ENCODE results near the gene MPPED1.
A peak's percentile ranks its signal among the peaks of the same experiment; 100 is the strongest.

The MPPED1 gene

DNA sequence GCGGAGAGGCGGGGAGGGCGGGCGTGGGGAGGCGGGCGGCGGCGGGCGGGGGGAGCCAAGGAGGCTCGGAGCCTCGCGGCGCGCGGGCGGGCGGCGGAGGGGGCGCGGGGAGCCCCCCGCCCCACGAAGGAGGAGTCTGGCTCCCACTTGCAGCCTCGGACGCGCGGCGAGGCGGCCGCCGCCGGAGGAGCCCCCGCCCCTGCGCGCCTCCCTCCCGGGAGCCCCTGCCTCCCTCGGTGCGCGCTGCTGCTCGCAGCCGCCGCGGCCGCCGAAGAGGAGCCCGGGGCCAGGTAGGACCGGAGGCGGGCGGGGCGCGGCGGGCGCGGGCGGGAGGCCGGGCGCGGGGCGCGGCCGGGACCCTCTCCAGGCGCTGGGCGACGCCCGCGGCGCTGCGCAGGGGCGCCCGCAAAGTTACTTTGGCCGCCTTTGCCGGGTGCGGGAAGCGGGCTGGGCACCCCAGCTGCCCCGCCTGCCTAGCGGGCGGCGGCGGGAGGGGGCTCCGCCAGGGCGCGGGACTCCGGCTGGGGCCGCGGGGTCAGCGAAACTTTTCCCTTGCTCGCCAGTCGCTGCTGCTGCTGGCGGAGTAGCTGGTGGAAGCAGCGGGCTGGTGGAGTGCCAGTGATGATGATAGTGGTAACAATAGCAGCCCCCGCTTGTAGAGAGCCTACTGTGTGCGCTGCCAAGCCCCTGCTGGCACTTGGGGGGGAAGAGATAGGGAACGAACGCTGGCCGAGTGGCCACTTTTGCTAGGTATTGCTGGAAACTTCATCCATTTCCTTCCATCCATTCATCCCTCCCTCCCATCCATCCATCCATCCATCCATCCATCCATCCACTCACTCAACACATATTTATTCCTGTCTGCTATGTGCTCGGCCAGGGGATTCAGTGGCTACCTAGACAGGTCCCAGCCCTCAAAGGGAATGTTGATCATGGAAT lies at the start of gene MPPED1:
Gene MPPED1, plus strand, starts transcription at position 146 of the 939 bp plus-strand sequence. CDS start 12,972 bp downstream, outside the sequence.
- DNase-seq: no peak

- DNase-seq: no peak
These were observed 48.3 kb upstream of the MPPED1 start for GRCh38 chr22:43363315-43364168.

GRCh38 chr22:43364169-43364435 lies 47.7 kb upstream of the MPPED1 start:
- no peak for DNase-seq

- no peak for DNase-seq
These were observed 45.9 kb upstream of the MPPED1 start for GRCh38 chr22:43365715-43366440.

- no peak for DNase-seq
These were observed 41.8 kb upstream of the MPPED1 start for GRCh38 chr22:43370036-43370435.

DNA sequence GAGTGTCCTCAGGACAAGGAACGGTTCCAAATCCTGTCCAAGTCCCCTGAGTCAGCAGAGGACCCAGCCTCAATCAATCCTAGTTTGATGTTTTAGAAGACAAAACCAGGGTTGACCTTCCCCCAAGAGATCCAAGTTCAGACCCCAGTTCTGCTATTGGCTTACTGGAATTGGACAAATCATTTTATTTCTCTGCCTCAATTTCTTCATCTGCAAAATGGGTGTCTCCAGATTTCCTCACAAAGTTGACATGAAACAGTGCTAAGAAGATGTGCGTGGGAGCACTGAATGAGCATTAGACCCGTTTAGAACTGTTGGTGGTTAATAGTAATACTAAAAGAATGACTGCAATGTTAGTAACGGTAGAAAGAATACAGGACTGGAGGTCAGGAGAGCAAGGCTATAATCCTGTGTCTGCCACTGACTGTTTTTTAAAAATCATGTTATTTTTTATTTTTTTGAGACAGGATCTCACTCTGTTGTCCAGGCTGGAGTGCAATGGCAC lies 35.8 kb upstream of the MPPED1 start:
- no peak for DNase-seq

DNA sequence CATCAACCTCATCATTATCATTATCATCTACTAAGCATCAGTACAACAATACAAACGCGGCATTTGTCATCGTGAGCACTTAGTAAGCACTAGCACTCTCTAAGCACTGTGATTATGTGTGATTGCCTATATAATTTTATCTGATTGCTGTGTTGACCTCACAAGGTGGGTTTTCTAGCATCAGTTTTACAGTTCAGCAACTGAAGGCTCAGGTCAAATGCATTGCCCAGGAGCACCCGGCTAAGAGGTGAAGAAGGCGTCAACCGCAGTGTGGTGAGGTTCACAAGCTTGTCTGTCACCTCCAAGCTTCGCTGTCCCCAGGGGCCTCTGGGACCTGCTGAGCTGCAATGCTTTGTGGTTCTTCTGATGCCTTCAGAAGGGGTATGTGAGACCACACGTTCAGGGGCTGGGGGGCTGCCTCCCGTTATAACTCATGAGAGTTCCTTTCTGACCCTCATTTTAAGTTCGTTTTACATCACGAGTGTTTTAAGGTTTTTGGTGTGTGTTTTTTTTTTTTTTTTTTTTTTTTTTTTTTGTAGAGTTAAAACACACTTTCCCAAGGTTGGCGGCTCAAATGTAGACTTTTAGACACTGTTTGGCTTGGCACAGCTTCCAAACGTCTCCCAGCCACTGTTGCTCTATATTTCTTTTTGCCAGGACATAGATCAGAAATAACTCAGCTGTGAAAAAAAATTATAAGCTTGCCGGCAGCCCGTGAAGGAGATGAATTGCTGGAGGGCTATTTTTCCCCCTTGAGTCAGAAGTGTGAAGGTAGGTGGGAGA lies 34.9 kb upstream of the MPPED1 start:
- peak; percentile 48 for DNase-seq

DNA sequence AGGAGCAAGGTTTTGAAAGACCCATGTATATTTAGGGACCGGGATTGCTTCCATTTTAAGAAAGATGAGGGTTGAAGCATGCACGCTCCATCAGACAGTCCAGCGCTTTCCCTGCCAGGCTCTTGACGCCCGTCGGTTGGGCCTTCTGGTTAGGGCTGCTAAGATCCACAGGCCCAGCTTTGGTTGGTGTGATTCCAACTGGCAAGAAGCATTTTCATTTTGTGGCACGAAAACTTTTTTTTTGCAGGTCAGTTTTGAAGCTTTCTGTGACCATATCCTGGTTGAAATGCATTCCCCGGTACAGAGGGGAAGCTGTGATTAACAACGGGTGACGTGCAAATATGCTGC lies 34.3 kb upstream of the MPPED1 start:
- DNase-seq: no peak

GRCh38 chr22:43377896-43378704 lies 33.7 kb upstream of the MPPED1 start:
- DNase-seq: no peak

- DNase-seq: peak; percentile 24
These were observed 30.1 kb upstream of the MPPED1 start for GRCh38 chr22:43381693-43382092.

DNA sequence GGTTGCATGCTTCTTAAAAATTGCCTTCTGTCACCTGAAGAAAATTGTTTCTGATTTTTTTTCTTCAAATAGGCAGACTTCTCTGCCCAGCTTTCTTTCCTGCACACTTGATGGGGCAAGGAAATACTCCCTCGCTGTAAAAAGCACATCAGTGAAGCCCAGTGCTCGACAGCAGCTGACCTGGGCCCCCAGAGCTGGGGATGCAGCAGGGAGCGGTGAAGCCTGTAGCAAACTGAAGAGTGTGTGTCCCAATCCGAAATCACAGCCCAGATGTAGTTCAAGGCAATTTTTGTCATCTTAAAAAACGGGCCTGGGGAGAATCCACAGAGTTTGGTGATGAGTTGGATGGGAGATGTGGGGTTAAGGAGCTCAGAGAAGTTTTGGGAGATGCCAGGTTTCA lies 27.0 kb upstream of the MPPED1 start:
- DNase-seq: no peak

GRCh38 chr22:43385770-43386641 lies 25.8 kb upstream of the MPPED1 start:
- DNase-seq: peak; percentile 75

DNA sequence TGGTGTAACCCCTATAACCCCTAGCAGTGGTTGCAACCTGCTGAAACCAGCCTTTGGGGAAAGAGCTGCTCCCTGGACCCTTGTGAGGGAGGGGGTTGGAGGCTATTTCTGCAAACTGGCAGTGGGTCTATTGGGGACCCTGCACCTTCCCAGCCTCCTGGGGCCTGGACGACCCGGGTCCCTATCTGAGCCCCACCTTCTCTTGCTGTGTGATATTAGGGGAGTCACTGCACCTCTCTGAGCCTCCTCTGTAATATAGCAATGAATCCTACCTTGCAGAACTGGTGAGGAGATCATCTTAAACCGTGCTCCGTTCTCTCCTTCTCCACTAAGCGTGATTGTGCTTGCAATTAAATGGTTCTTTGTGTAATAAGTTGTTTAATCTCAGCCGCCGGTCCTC lies 24.0 kb upstream of the MPPED1 start:
- no peak for DNase-seq

DNA sequence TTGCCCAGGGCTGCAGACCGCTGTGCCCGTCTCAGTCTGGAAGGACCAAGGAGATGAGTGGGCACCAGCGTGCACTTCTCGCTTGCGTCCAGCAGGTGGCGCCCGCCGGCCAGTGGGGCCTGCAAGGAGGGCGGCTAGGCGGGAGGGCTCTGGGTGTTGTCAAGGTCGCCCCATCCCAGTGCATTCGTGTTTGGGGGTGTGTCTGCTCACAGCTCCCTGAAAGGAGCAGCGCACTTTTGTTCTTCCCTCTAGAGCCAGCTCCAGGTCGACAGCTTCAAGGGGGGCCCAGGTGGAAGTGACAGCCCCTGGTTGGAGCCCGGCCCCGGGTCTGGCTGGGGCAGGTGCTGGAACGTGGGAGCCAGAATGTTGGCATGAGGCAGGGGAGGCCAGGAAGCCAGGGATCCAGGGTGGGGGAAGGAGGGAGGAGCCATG lies 23.4 kb upstream of the MPPED1 start:
- peak; percentile 72 for DNase-seq

GRCh38 chr22:43389227-43389836 lies 22.5 kb upstream of the MPPED1 start:
- no peak for DNase-seq

GRCh38 chr22:43390166-43390565 lies 21.6 kb upstream of the MPPED1 start:
- no peak for DNase-seq

DNA sequence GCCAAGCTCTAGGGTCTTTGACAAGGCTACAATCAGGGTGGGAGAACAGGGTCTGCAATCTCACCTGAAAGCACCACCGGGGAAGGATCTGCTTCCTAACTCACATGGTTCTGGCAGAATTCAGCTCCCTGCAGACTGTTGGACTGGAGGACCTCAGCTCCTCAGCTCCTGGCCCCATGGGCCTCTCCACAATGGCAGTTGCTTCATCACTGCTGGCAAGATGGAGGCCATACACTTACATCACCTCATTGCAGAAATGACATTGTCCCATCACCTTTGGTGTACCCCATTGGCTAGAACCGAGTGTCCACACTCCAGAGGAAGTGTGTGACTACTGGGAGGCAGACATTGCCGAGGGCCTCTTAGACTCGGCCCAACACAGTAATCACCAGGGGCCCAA lies 20.9 kb upstream of the MPPED1 start:
- no peak for DNase-seq

DNA sequence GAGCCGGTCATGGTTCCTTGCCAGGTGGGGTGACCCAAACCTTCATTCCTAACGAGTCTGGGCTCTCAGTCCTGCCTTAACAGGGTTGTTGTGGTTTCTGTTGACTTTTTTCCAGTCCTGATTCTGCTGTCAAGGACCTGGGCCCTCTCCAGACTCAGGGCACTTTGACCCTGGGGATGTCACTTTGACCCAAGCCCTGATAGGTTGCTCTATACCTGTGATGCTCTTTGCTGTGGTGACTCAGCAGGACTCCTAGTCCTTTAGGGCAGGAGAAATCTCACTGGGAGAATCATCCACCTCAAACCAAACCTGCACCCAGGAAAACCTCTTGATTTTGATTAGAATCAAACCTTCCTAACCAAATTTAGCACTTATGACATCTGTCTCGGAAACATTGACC lies 20.5 kb upstream of the MPPED1 start:
- no peak for DNase-seq

DNA sequence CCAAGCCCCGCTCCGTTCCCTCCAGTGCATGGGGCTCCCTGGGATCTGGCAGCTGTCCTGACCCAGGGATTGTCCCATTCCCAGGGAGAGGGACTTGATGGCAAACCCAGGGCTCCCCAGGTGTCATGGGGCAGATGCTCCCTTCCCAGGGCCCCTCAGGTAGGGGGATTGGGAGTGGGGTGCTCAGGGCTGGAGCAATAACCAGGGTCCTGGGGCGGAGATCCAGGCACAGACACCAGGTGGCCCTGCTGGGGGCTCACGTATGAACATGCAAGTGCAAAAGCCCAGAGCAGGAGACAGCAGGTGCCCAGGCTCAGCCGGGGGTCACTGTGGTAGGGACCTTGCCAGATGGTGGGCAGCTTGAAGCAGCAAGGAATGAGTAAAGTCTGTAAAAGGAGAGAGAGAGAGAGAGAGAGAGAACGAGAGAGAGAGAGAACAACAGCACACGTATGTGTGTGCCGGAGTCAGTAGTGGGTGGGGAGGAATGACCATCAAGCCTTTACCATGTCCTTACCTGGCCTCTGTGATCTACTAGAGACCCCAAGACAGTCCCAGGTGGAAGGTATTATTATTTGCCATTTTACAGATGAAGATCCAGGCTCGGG lies 19.3 kb upstream of the MPPED1 start:
- DNase-seq: no peak
